CD4-positive, alpha-beta T cell (primary cell): ENCODE measurements around the gene PI4KA. TPM values are rescaled to one million over a fixed set of nuclear protein-coding genes. Genes with fewer than 3 reads are reported as not detected.

Experiments
- ATAC-seq: fragments of 200-7000 bp; cut with Tn5 transposase; one replicate; pipeline ENCODE4 v1.10.0; 2022; ENCODE audit warnings: mild to moderate bottlenecking; ENCODE audit not compliant: poor library complexity
- CTCF ChIA-PET: fragments of 350-600 bp; sonication (Branson Sonifier 250); formaldehyde crosslinking; loops from one replicate; lab custom pipeline; 2021; ENCODE audit warnings: antibody characterized with exemption, inconsistent platforms; lab: Charles Lee
- POLR2A ChIA-PET: fragments of 350-600 bp; sonication (Branson Sonifier 250); formaldehyde crosslinking; loops from one replicate; lab custom pipeline; 2021; ENCODE audit warnings: antibody characterized with exemption, inconsistent platforms; lab: Charles Lee
- DNase-seq, 14 experiments: peaks; one replicate each; pipeline ENCODE4 v3.0.0-alpha.2; 2013 to 2020; ENCODE audit warnings: mixed read lengths in 2 of 14
- H3K27ac ChIP-seq, 2 donors: one replicate each; pipeline versions ENCODE4 v1.5.1 to v1.7.0; 2013; ENCODE audit warnings: low read length in 2 of 2, low read depth in 1 of 2, mild to moderate bottlenecking in 1 of 2
- H3K27me3 ChIP-seq, 2 experiments: 1 replicate in 1 of 2; 2 replicates in 1 of 2; pipeline versions ENCODE4 v1.6.1 to v1.7.0; 2013; ENCODE audit warnings: low read length in 2 of 2, control low read depth in 1 of 2, mild to moderate bottlenecking in 1 of 2, moderate library complexity in 1 of 2; ENCODE audit not compliant: insufficient read depth in 2 of 2, control insufficient read depth in 1 of 2
- H3K36me3 ChIP-seq: one replicate; pipeline ENCODE4 v1.6.1; 2013; ENCODE audit warnings: low read length, control low read depth; ENCODE audit not compliant: insufficient read depth
- H3K4me1 ChIP-seq: one replicate; pipeline ENCODE4 v1.6.1; 2013; ENCODE audit warnings: low read length, control low read depth; ENCODE audit not compliant: insufficient read depth
- H3K4me3 ChIP-seq: one replicate; pipeline ENCODE4 v1.5.1; 2013; ENCODE audit warnings: mild to moderate bottlenecking, low read length, moderate library complexity
- H3K9me3 ChIP-seq, 2 experiments: 1 replicate in 1 of 2; 2 replicates in 1 of 2; pipeline versions ENCODE4 v1.6.1 to v1.7.0; 2013; ENCODE audit warnings: low read length in 2 of 2, mild to moderate bottlenecking in 2 of 2, control low read depth in 1 of 2, moderate library complexity in 1 of 2; ENCODE audit not compliant: control insufficient read depth in 1 of 2, insufficient read depth in 1 of 2
- H3K27ac Mint-ChIP-seq: one replicate; pipeline ENCODE4 v1.8.0; 2020; ENCODE audit warnings: mixed read lengths
- H3K27me3 Mint-ChIP-seq: one replicate; pipeline ENCODE4 v1.8.0; 2021; ENCODE audit warnings: mixed read lengths
- H3K36me3 Mint-ChIP-seq: one replicate; pipeline ENCODE4 v1.8.0; 2021; ENCODE audit warnings: low read depth, mixed read lengths
- H3K4me1 Mint-ChIP-seq: one replicate; pipeline ENCODE4 v1.8.0; 2021; ENCODE audit warnings: low read depth, mixed read lengths
- H3K4me3 Mint-ChIP-seq: one replicate; pipeline ENCODE4 v1.8.0; 2020; ENCODE audit warnings: mild to moderate bottlenecking, mixed read lengths
- H3K9me3 Mint-ChIP-seq: one replicate; pipeline ENCODE4 v1.8.0; 2020; ENCODE audit warnings: mixed read lengths
- intact Hi-C, 2 experiments: fragments of 100-400 bp; cut with DNase I in 1 of 2; cut with micrococcal nuclease in 1 of 2; formaldehyde crosslinking; loops; one replicate each; pipeline versions ENCODE4 v1.15.1 to v1.9.0; 2023 to 2025; cut with DNase I, micrococcal nuclease
- total RNA-seq, 174 experiments: library from RNA in 2 of 174; stranded (reverse) in 2 of 174; gene quantifications; one replicate each; pipeline ENCODE4 v1.2.3 and lab custom pipeline; 2021 to 2026
- TF ChIP-seq, protein P1 (sequence below): fragments of 200-600 bp; IDR thresholded peaks from one replicate; pipeline ENCODE4 v1.8.0; 2022; ENCODE audit warnings: antibody characterized with exemption, mild to moderate bottlenecking

PI4KA gene
- total RNA-seq, 2 experiments from 2014 or later = 137 to 146 TPM

DNA sequence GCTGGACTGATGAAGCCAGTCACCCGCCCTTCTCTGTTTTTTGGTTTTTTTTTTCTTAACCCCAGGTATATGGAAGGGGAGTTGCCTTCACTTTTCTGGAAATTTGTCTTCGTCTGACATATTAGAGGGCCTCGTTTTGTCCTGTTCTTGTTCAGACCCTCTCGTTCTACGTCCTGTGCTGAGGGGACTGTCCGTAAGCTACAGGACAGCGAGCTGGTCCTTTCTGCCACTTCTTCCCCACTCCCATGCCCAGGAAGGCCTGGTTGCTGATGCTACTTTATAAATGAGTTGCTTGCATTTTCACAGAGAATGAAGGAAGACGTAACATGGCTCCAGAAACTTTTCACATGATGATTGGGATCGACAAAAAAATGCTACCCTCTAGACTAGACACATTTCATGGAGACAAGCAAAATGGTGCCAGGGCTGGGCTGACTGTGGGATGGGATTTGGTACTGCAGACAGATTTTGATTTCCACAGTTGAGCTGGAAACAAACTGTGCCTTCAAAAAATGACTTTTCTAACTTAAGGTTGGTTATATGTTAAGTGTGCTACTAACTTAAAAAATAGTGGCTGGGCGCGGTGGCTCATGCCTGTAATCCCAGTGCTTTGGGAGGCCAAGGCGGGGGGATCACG is 31.4 kb upstream of the PI4KA start:
- DNase-seq (no peak), ATAC-seq (no peak)
- CTCF ChIA-PET = no interaction called here
- H3K4me3 ChIP-seq = no peak overlapping the region
- POLR2A ChIA-PET = interaction anchor here (1.2 kb wide), 1 partner anchor 31 kb away, joined by 3 read pairs; no protein-coding TSS in a partner anchor
- Mint-ChIP-seq H3K4me1 (no peaks in the 10 kb centered on the region), H3K27ac (no peak overlapping the region), H3K4me3 (no peak overlapping the region), H3K9me3 (no peaks in the 10 kb centered on the region), H3K36me3 (peaks cover 38% of the 10 kb centered on the region), H3K27me3 (no peaks in the 10 kb centered on the region)
- H3K27me3 ChIP-seq = no peaks in the 10 kb centered on the region
- H3K4me1 ChIP-seq = no peaks in the 10 kb centered on the region
- peaks cover 34% of the 10 kb centered on the region for H3K36me3 ChIP-seq
- H3K27ac ChIP-seq = no peak overlapping the region
- TF ChIP-seq, protein P1, sequence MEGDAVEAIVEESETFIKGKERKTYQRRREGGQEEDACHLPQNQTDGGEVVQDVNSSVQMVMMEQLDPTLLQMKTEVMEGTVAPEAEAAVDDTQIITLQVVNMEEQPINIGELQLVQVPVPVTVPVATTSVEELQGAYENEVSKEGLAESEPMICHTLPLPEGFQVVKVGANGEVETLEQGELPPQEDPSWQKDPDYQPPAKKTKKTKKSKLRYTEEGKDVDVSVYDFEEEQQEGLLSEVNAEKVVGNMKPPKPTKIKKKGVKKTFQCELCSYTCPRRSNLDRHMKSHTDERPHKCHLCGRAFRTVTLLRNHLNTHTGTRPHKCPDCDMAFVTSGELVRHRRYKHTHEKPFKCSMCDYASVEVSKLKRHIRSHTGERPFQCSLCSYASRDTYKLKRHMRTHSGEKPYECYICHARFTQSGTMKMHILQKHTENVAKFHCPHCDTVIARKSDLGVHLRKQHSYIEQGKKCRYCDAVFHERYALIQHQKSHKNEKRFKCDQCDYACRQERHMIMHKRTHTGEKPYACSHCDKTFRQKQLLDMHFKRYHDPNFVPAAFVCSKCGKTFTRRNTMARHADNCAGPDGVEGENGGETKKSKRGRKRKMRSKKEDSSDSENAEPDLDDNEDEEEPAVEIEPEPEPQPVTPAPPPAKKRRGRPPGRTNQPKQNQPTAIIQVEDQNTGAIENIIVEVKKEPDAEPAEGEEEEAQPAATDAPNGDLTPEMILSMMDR = no peak
- no peaks in the 10 kb centered on the region for H3K9me3 ChIP-seq
- intact Hi-C loops = no loop called here

DNA sequence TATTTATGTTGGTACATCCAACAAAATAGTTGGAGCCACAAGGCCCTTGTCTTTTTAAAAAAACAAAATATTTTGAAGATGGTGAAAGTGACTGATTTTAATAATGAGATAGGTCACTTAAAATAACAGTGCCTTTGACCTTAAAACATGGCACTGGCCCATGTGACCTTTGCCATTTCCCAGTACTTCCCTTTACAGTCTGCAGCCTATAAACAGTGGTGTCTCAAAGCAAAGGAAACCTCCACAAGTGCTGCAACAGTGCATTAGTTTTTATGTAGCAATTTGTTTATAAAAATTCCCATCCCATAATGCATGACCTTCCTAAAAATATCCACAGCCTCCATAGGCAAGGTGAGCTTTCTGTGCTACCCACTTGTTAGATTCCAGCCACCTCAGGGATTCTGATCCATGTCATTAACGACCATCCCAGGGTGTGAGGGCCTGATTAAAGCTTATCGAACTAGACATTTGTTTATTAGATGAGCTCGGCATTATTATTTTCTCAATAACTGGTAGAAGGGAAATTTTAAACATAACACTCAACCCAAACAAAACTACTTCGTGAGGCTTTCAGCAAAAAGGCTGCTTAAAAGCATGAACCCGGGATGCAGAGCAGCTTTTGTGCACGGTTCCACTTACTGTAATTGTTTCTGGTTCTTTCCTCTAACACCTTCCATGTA is 30.6 kb upstream of the PI4KA start:
- no peak overlapping the region for H3K27ac Mint-ChIP-seq
- H3K36me3 Mint-ChIP-seq = peaks cover 45% of the 10 kb centered on the region

DNA sequence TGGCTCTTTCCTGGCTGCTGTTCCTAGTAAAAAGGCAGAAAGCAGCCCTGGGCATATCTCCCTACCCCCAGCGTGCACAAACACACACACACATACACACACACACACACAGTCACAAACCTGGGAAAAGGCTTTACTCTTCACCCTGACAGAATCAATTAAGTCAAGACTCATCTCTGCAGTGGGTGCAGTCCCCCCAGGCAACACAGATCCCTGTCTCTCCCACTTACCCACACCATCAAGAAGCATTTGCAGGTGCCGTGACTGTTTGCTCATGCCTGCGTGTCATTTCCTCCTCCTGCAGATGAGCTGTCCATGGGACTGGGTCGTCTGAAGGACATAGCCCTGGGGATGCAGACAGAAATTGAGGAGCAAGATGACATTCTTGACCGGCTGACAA is 28.8 kb upstream of the PI4KA start:
- H3K36me3 Mint-ChIP-seq = peaks cover 62% of the 10 kb centered on the region
- no peak overlapping the region for H3K4me3 Mint-ChIP-seq
- no peak overlapping the region for H3K27ac Mint-ChIP-seq
- no peaks in the 10 kb centered on the region for H3K27me3 Mint-ChIP-seq
- CTCF ChIA-PET = no interaction called here
- Histone ChIP-seq H3K27ac (no peak overlapping the region), H3K27me3 (no peaks in the 10 kb centered on the region), H3K4me3 (no peak overlapping the region), H3K4me1 (no peaks in the 10 kb centered on the region), H3K36me3 (peaks cover 53% of the 10 kb centered on the region), H3K9me3 (no peaks in the 10 kb centered on the region)
- no peaks in the 10 kb centered on the region for H3K9me3 Mint-ChIP-seq
- no peak for DNase-seq
- POLR2A ChIA-PET = no interaction called here
- intact Hi-C loops = no loop called here
- ATAC-seq = no peak
- TF ChIP-seq, protein P1 = no peak
- H3K4me1 Mint-ChIP-seq = no peaks in the 10 kb centered on the region

More for the DNA sequence above, 30.6 kb upstream of the PI4KA start:
- no peak overlapping the region for H3K4me3 Mint-ChIP-seq
- no peaks in the 10 kb centered on the region for H3K27me3 ChIP-seq
- DNase-seq = no peak
- no peaks in the 10 kb centered on the region for H3K27me3 Mint-ChIP-seq
- no peaks in the 10 kb centered on the region for H3K4me1 Mint-ChIP-seq
- POLR2A ChIA-PET = interaction anchor here (1.2 kb wide), 1 partner anchor 32 kb away, joined by 3 read pairs; no protein-coding TSS in a partner anchor
- TF ChIP-seq, protein P1 = no peak
- intact Hi-C loops = no loop called here
- no peaks in the 10 kb centered on the region for H3K9me3 ChIP-seq
- CTCF ChIA-PET = no interaction called here
- no peaks in the 10 kb centered on the region for H3K9me3 Mint-ChIP-seq
- peaks cover 38% of the 10 kb centered on the region for H3K36me3 ChIP-seq
- H3K4me3 ChIP-seq = no peak overlapping the region
- no peaks in the 10 kb centered on the region for H3K4me1 ChIP-seq
- no peak for ATAC-seq
- H3K27ac ChIP-seq = no peak overlapping the region
